HG03196 (cell line): ENCODE results near the gene MAB21L3.

ENCODE experiments used
- ATAC-seq: cut with Tn5 transposase; IDR thresholded peaks from one replicate; pipeline ENCODE4 v1.9.1; 2021; ENCODE audit not compliant: unreplicated experiment

Gene MAB21L3

DNA sequence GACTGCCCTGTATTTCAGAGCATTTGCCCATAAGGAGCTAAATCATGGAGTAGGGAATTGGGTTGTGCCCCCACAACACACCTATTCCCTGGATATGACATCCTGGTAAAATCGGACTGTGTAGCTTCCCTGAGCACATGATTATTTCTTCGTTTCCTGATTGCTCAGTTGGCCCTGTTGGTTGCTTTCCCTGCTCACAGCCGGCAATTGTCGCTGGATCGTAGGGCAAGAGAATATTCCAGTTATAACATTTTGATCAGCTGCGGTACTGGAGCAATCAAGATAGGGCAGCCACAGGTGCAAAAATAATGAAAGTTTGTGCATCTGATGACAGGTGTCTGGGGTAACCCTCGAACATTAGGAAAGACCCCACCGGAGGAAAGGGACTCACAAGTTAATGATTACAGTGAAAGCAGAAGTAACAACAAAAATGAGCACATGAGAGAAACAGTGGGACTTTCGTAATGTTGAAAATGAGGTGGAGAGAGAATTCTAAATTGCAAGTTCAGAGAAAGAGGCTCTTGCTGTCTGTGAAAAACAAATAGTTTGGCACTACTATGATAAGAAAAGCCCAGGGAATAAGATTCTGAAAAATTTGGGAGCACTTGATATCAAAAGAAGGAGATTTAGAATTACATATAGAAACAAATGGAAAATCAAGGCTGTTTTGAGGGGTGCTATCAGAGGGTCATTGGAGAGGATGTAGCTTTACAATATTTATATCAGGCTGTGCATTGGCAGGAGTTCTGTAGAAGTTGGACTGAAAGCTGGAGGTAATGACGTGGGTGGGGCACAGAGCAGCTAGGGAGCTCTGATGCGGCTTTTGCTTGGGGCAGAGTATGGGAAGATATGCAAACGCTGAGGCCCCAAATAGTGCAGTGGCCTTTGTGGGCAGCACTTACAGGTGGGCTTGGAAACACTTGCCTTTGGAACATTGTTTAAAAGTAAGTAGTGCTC is at the start of gene MAB21L3:
TSS of gene MAB21L3 (plus strand) at position 833 of the 957 bp plus-strand sequence. CDS start 1,217 bp downstream, outside the sequence.
- peak; percentile 49 for ATAC-seq

DNA sequence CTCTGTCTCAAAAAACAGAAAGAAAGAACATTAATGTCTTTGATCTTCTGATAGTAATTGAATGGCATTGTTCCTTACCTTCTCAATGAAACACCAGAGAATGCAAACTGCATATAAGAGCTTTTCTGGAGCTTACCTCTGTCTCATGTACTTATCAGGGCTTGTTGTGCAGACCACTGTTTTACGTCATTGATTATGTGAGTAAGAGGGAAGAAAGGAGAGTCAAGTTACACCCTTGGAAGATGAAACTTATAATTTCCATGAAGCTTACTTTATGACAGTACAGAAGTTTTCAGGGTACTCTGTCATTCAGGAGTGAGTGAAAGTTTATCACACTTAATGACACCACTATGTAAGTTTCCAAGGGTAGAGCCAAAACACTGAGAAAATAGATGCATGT is 49.0 kb upstream of the MAB21L3 start:
- no peak for ATAC-seq

DNA sequence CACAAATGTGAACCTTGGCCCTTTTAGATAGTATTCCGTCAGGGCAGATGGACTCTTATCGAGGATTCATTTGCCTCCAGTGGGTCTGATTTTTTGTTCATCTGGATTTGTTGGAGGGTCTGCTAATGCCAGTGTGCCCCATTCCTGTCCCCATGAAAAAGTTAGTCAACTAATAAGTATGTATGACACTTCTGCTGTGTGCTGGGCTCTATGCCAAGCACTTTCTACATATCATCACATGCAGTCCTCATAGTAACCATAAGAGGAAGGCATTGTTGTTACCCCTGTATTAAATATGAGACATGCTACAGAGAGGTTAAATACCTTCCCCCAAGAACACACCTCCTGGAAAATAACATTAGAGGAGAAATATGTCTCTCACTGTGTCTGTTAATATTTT is 46.6 kb upstream of the MAB21L3 start:
- no peak for ATAC-seq

DNA sequence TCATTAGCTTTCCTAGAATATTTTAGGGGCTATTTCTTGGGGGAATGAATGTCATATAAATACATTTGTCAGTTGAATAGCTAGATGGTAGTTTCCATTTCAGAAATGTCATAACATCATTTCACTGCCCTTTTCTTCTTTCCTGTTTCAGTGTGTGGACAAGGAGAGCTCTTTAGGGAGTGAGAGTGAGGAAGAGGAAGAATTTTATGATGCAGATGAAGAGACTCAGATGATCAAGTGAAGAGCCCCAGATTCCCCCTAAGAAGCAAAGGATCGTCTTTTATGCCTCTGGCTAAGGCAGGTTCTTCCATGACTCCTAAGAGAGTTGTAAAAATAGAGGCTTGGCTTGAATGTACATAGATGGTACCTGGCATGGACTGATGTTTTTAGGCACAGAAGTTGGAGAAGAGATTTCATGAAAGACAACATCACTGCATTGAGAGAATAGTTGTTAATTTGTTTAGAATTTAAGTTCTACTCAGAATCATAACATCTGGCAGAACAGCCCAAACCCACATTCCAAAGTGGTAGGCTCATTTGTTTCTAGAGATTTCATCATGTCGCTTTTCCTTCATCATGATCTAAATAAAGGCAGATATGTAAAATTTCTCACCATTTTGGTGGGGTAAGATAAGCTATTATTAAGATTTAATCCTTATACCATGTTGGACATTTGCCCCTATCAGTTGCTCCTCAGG is 44.2 kb upstream of the MAB21L3 start:
- ATAC-seq, result no peak

DNA sequence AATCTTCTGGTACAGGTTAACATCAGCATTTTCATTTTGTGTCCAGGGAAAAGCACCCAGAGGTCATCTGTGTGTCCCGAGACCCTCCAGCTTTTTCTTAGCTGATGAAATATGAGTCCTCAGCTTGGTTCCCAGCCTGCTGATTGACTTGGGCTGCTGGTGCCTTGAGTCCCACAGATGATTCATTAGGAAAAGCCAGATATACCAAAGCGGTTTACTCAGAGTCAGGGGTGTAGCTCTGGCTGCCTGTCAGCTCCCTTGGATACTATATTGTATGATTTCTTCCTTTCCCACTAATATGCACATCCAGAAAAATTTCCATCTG is 43.7 kb upstream of the MAB21L3 start:
- ATAC-seq, result no peak

DNA sequence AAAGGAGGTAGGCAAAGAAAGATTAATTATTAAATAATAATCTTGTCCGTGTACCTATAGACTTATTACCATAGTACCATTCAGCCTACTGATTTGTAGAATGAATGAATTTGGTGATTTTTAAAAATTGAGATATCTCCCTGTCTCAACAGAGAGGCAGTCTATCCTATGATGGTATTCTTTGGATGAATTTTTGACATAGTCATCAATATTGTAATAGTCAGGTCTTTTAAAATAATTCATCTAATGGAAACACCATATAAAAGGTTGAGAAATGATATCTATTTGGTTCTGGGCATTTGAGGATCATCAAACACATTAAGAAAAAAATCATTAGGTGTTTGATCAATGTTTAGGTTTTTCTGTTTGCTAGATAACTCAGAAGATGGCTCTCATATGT is 35.6 kb upstream of the MAB21L3 start:
- no peak for ATAC-seq

DNA sequence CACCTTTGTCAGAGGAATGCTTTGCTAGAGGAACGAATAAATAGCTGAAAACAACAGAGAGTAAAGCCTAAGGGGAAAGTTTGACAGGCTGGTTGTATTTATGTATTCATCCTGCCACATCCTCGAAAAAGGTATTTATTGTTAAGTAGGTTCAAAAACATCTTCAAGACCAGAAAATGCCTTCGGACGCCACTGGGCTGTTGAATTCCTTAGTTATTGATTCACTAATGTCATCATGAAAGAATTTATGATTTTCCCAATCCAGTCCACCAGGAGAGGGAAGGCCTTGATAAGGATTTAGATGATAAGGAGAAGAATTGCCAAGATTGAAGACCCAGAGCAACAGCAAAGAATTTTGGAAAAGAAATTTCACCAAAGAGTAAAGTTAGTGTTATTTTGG is 35.2 kb upstream of the MAB21L3 start:
- no peak for ATAC-seq

DNA sequence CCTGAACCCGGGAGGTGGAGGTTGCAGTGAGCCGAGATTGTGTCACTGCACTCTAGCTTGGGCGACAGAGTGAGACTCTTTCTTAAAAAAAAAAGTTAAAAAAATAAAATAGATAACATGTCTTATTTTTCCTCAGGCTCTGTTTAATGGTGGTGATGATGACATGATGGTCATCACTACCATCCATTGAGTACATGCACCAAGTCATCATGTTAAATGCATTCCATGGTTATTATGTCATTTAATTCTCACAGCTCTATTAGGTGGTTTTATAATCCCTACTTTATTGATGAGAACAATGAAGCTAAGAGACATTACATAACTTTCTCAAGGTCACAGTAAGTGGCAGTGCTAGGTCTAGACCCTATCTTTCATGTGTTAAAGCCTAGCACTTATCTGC is 34.4 kb upstream of the MAB21L3 start:
- no peak for ATAC-seq

DNA sequence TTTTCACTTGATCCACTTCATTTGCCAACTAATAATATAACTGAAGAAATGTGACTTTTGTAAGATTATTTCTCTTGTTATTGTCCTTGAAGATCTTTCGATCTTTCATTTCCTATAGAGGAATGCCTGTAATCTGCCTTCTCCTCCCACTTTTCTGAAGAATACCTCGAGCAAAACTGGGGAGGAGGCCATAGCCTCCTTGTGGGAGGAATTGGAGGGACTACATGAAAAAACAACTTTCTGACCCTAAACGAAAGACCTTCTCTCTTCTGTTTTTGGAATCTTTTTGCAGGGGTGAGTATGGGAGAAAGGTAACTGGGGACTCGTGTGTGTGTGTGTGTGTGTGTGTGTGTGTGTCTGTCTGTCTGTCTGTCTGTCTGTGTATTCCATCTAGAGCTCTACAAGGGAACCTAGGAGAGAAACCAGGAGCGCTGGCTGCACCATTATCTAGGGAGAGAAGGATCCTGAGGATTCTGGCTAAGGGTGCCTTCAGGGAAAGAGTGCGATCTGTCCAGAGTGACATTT is 32.4 kb upstream of the MAB21L3 start:
- ATAC-seq, result no peak

DNA sequence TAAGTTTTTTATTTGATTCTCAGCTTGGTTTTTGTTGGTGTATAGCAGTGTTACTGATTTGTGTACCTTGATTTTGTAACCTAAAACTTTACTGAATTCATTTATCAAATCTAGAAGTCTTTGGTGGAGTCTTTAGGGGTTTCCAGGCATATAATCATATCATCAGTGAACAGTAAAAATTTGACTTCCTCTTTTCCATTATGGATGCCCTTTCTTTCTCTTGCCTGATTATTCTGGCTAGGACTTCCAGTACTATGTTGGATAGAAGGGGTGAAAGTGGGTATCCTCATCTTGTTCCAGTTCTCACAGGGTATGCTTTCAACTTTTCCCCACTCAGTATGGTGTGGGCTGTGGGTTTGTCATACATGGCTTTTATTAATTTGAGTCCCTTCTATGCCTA is 23.6 kb upstream of the MAB21L3 start:
- no peak for ATAC-seq

DNA sequence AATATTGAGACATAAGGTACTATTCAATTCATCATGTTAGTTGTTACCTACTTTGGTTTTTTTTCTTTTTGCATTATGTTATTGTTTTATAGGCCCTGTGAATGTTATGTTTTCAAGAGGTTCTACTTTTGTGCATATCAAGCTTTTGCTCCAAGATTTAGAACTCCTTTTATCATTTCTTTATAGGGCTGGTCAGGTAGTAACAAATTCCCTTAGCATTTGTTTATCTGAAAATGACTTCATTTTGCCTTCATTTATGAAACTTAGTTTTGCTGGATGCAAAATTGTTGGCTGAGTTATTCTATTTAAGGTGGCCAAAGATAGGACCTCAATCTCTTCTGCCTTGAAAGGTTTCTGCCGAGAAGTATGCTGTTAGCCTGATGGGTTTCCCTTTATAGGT is 21.3 kb upstream of the MAB21L3 start:
- no peak for ATAC-seq

DNA sequence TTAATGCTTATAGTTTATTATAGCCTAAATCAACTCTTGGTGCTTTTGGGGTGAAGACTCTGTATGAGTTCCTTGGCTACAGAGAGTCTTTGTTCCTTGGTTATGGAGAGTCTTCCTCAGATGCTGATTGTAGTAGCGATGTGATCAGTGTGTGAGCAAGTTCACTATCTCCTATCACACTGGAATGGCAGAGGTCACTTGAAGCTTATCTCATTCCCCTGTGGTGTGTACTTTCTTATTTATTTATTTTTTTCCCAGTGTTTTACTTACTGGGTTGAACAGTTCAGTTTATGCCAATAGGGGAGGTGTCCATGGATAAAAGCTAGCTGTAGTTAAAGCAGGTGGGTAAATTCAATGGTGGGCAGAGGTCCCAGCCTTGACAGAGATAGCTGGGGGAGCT is 20.1 kb upstream of the MAB21L3 start:
- no peak for ATAC-seq

DNA sequence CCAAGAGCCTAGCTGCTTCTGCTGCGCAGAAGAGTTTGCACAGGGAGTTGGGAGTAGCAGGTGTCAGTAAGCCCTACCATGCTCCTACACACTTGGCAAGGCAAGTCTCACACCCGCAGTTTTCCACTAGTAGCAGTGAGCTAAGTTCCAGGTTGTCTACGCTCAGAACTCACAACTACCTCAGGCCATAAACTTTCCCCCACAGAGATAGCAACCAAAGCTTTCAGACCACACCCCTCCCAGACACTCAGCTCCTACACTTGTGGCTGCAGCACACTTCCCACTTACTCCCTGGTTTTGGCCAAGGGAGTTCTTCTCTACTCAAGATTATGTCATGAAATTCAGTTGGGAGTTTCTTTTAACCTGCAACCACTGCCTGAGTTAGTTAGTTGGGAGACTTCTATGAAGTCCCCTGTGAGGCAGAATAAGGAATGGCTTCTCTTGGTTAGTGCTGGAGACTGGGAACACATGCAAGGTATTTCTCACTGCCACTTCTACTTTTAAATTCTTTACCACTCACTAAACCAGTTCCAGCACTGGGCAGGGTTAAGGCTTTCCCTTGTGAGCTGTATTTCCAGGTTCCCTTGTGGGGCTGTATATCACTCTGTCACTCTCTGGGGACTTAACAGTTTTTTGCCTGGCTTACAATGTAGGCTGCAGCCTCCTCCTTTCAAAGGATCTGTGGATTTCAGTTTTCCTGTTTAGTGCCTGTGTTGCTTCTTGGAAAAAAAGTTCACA is 18.3 kb upstream of the MAB21L3 start:
- no peak for ATAC-seq

DNA sequence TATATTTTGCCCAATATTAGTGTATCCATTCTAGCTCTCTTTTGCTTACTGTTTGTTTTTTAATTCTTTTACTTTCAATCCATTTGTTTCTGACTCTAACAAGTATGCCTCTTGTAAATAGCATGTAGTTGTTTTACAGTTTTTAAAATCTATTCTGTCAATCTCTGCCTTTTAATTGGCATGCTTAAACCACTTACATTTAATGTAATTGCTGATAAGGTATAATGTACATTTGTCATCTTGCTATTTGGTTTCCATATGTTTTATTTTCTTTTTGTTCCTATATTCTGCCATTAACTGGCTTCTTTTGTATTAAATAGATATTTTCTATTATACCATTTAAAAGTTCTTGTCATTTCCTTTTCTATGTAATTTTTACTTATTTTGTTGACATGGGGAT is 16.2 kb upstream of the MAB21L3 start:
- ATAC-seq, result no peak

DNA sequence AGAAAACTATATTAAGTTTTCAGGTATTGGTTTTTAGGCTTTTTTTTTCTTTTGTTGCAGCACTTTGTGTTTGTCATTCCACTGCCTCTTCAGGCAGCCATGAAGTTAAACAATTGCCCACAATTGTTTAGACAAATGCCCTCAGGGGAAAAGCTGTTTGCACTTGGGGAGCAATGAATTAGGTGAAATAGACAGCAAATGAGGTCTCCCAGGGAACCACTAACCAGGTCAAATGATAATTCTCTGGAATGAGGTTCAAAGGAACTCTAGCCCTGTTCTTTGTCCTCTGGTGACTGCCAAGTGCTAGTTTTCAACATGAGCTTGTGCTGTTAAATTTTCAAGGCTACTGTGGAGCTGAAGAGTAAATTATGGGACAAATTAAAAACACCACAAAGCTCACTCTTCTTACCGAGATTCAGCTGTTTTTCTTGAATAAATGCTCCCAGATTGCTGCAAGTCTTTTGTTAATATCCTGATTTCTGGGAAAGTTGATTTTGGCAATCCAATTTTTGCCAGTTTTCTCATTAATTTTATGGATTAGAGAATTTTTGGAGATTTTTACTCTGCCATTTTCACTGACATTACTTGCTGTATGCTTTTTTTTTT is 15.1 kb upstream of the MAB21L3 start:
- ATAC-seq, result no peak

DNA sequence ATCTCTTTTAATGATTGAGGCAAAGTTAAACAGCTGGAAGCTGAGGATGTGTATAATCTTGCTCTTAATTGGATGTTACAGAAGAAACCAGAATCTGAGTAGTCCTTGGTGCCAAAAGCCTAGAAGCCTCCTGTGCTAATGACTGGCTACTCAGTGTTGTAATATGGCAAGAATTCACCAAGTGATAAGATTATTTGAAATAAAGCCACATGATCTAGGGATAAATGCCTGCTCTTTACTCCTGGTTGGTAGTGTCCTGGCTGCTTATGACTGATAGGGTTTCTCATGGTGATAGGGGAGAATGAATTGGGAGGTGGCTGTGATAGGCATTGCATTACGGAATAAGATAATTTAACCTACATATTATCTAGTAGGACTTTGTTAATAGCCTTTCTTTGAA is 13.6 kb upstream of the MAB21L3 start:
- no peak for ATAC-seq

DNA sequence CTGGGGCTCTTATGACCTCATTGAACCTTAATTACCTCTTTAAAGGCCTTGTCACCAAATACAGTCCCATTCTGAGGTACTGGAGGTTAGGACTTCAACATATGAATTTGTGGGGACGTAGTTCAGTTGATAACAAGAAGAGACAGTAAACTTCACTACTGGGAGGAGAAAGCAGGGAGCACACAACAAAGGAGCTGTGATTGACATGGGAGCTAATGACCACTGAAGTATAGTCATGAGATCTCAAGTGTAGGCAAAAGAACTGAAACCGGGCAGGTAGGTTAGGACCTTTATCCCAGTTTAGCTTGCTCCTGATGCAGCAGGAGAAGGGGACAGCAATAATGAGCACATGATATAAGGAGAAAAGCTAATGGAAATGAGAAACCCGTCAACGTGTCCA is 11.8 kb upstream of the MAB21L3 start:
- no peak for ATAC-seq

DNA sequence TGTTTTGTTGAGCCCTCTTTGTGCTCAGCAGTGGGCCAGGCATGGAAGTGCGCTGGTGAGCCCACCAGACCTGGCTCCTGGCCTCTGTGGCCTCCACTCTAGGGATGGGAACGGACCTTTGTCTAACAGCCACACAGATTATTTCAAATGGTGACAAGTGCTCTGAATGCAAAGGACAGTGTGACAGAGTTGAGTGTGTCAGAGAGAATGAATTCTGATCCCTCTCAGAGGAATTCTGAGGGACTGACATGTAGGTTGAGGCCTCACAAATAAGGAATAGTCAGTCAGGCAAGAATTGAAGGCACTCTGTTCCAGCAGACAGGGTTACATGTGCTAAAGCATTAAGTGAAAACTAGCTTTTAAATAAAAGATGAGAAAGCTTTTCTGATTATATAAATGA is 11.3 kb upstream of the MAB21L3 start:
- no peak for ATAC-seq

DNA sequence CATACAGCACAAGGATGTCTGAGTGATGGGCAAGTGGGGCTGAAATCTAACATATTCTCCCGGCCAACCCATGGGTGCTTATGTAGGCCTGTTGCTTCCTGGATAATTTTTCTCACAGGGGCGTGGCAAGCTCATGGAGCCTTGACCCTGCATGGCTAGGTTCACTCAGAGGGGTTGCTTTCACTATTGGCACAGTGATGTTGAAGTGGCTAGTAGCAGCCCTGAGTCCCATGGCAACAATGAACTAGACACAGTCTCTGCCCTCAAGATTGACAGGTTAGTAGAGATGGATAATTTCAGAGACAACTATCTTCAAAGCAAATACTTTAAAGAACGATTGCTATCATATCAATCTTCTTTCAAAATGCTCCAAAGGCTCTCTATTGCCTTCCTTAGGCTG is 6.5 kb upstream of the MAB21L3 start:
- ATAC-seq, result no peak

DNA sequence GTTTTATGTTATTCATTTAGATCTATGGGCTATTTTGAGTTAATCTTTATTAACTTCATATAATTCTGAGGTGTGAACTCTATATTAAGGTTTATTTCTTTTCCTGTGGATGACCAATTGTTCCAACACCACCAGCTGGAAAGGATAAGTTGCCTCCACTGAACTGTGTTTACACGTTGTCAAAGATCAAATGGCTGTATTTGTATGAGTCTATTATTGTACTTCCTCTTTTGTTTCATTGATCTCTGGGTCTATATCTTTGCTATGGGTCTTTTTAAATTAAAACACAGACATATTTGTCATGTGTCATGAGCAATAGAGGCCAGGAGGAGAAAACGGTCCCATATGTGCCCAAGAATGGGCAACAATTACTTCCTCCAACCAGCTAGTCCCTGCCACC is 5.2 kb upstream of the MAB21L3 start:
- no peak for ATAC-seq

DNA sequence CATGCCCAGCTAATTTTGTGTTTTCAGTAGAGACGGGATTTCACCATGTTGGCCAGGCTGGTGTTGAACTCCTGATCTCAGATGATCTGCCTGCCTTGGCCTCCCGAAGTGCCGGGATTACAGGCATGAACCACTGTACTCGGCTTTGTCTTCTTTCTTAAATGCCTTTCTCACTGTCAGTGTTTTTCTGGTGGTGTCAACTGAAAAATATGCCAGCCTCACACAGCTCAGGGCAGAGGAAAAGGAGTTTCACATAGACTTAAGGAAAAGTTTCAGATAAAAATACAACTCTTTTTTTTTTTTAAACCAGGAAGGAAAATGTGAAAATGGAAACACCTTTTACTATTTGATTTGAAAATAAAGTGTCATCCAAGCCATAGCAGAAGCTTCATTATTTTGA is 4.6 kb upstream of the MAB21L3 start:
- ATAC-seq, result no peak
